ENCODE measurements around the gene TNFRSF19. TPM values are rescaled to one million over a fixed set of nuclear protein-coding genes. Genes with fewer than 3 reads are reported as not detected.

TNFRSF19 gene
- total RNA-seq, 4 donors from 2014 or later = 4.9 to 9.2 (median 7.7) TPM

DNA sequence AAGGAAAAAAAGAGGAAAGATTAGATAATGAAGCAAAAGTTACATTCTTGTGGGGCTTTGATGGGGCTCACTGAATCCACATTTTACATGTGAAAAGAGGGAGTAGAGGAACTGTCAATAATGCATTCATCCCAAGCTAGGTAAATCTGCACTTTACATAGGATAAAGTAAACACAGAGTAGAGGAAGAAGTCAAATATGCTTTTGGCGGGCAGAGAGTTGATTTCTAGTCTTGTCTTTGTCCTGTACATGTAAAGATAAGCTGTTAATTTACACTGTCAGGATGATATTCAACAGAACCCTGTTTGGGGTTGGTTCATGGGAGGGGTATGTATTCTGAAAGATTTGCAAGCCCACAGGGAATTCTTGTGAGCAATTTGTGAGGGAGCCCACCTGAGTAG, 18.0 kb upstream of the TNFRSF19 start:
- TF ChIP-seq, protein P1, sequence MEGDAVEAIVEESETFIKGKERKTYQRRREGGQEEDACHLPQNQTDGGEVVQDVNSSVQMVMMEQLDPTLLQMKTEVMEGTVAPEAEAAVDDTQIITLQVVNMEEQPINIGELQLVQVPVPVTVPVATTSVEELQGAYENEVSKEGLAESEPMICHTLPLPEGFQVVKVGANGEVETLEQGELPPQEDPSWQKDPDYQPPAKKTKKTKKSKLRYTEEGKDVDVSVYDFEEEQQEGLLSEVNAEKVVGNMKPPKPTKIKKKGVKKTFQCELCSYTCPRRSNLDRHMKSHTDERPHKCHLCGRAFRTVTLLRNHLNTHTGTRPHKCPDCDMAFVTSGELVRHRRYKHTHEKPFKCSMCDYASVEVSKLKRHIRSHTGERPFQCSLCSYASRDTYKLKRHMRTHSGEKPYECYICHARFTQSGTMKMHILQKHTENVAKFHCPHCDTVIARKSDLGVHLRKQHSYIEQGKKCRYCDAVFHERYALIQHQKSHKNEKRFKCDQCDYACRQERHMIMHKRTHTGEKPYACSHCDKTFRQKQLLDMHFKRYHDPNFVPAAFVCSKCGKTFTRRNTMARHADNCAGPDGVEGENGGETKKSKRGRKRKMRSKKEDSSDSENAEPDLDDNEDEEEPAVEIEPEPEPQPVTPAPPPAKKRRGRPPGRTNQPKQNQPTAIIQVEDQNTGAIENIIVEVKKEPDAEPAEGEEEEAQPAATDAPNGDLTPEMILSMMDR (IDR thresholded peaks at IDR 0.05) = no peak
- TF ChIP-seq POLR2A (IDR thresholded peaks at IDR 0.05) = no peak
- no peaks in the 10 kb centered on the region for H3K36me3 ChIP-seq
- intact Hi-C loops (cut with DNase I) = no loop called here
- 87 to 89% methylated on average over 1 of the region's 1 CpG for WGBS, 2 donors
- peaks cover 0 to 3% of the 10 kb centered on the region in 2 donors for H3K4me1 ChIP-seq
- H3K4me3 ChIP-seq (replicated peaks in 1 of 3) = no peak overlapping the region
- no peaks in the 10 kb centered on the region for H3K9me3 ChIP-seq
- H3K27me3 ChIP-seq = no peaks in the 10 kb centered on the region
- H3K27ac ChIP-seq = no peak overlapping the region
- no peak for DNase-seq

DNA sequence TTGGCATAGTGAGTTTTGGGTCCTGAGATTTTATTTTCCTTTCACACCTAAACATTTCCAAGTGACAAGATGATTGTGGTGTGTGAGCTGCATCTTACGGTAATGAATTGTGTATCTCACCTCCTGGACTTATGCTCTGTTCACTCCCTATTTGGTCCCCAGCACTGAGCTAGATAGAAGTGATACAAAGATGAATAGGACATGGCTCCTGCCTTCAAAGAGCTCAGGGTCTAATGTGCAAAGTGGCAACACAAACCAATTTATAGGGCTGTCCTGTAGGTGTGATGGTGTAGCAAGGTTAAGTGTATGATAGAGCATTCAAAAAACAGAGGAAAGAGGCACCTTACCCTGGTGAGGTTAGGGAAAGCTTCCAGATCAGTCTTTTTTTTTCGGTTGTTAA, 17.6 kb upstream of the TNFRSF19 start:
- Histone ChIP-seq H3K4me3 (replicated peaks in 1 of 3) (no peak overlapping the region), H3K9me3 (no peaks in the 10 kb centered on the region), H3K27me3 (no peaks in the 10 kb centered on the region), H3K4me1 (peaks cover 0 to 3% of the 10 kb centered on the region in 2 donors), H3K27ac (no peak overlapping the region), H3K36me3 (no peaks in the 10 kb centered on the region)
- intact Hi-C loops (cut with DNase I) = no loop called here
- no peak for DNase-seq
- no peak for TF ChIP-seq POLR2A (IDR thresholded peaks at IDR 0.05)
- TF ChIP-seq, protein P1 (IDR thresholded peaks at IDR 0.05) = no peak
- WGBS, 2 donors = 95 to 97% methylated on average over 2 of the region's 2 CpGs

DNA sequence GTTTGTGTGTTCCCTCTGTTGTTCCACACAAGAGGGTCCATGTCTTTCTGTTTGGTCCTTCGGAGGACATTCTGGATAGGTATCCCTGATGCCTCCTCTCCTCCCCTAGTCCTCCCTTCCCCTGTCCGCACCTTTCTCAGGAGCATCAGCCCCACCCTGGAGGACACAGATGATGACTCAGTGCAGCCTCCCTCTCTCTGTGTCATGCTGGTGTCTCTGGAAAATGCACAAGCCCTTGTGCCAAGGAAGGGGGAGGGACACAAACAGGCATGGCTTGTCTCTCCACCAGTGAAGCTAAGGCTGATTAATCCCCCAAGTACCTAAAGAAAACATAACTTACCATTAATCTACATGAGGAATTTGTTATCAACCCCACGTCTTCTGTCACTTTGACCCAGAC, 16.2 kb upstream of the TNFRSF19 start:
- H3K27ac ChIP-seq = no peak overlapping the region
- peaks cover 3 to 5% of the 10 kb centered on the region in 2 donors for H3K4me1 ChIP-seq
- H3K36me3 ChIP-seq = no peaks in the 10 kb centered on the region
- H3K9me3 ChIP-seq = no peaks in the 10 kb centered on the region
- TF ChIP-seq POLR2A (IDR thresholded peaks at IDR 0.05) = no peak
- TF ChIP-seq, protein P1 (IDR thresholded peaks at IDR 0.05) = no peak
- 75 to 95% methylated on average over 3 of the region's 3 CpGs for WGBS, 2 donors
- H3K27me3 ChIP-seq = no peaks in the 10 kb centered on the region
- intact Hi-C loops (cut with DNase I) = no loop called here
- no peak overlapping the region for H3K4me3 ChIP-seq (replicated peaks in 1 of 3)
- DNase-seq = no peak

DNA sequence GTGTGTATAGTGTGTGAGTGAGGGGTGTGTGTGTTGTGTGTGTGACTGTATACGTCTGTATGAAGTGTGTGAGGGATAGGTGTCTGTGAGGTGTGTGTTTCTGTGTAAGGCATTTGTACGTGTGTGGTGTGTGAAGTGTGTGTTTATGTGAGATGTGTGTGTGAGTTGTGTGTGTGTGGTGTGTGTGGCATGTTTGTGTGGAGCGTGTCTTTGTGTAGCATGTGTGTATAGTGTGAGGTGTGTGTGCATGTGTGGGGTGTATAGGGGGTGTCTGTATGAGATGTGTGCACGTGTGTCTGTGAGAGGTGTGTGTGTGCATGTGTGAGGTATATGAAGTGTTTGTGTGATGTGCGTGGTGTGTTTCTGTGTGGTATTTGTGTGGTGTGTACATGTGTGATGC, 13.2 kb upstream of the TNFRSF19 start:
- no peak for DNase-seq
- Histone ChIP-seq H3K27me3 (no peaks in the 10 kb centered on the region), H3K9me3 (no peaks in the 10 kb centered on the region), H3K27ac (no peak overlapping the region), H3K4me1 (peaks cover 4 to 22% of the 10 kb centered on the region in 2 donors), H3K36me3 (no peaks in the 10 kb centered on the region), H3K4me3 (replicated peaks in 1 of 3) (no peak overlapping the region)
- TF ChIP-seq, protein P1 (IDR thresholded peaks at IDR 0.05) = no peak
- intact Hi-C loops (cut with DNase I) = no loop called here
- WGBS, 2 donors = 93 to 96% methylated on average over 5 of the region's 5 CpGs

DNA sequence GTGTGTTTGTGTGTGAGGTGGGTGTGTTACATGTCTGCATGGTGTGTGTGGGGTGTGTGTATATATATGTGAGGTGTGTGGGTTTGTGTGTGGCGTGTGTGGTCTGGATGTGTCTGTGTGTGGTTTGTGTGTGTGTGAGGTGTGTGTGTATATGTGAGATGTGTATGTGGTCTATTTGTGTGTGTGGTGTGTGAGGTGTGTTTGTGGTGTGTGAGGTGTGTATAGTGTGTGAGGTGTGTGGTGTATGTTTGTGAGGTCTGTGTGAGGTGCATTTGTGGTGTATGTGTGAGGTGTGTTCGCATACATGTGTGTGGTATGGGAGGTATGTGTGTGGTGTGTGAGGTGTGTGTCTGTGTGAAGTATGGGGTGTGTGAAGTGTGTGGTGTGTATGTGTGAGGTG, 12.5 kb upstream of the TNFRSF19 start:
- no peak for DNase-seq
- Histone ChIP-seq H3K9me3 (no peaks in the 10 kb centered on the region), H3K27ac (no peak overlapping the region), H3K4me3 (replicated peaks in 1 of 3) (no peak overlapping the region), H3K36me3 (no peaks in the 10 kb centered on the region), H3K4me1 (peaks cover 4 to 23% of the 10 kb centered on the region in 2 donors), H3K27me3 (no peaks in the 10 kb centered on the region)
- 96% methylated on average over 2 of the region's 2 CpGs for WGBS, 2 donors
- intact Hi-C loops (cut with DNase I) = no loop called here
- TF ChIP-seq POLR2A (IDR thresholded peaks at IDR 0.05) = no peak
- TF ChIP-seq, protein P1 (IDR thresholded peaks at IDR 0.05) = no peak

Data from thyroid gland (tissue), 4 donors.